DND-41 (cell line): ENCODE data around the gene ASIP.
"Not testable (repeated sequence)": the region's sequence is repeated elsewhere in the genome, so short reads cannot be mapped to it uniquely, and the experiment has no call there.

Source experiments
- EZH2 ChIP-seq: IDR thresholded peaks from 3 replicates; pipeline ENCODE4 v1.6.1; 2012; ENCODE audit warnings: borderline replicate concordance, low read depth, mild to moderate bottlenecking, moderate library complexity, low read length, inconsistent platforms; ENCODE audit not compliant: severe bottlenecking
- TF ChIP-seq, protein P1 (sequence below): IDR thresholded peaks from 2 replicates; pipeline ENCODE4 v1.5.1; 2012; ENCODE audit warnings: borderline replicate concordance, low read length, moderate library complexity, mild to moderate bottlenecking; ENCODE audit not compliant: poor library complexity, severe bottlenecking; ENCODE audit errors: extremely low read depth

DNA sequence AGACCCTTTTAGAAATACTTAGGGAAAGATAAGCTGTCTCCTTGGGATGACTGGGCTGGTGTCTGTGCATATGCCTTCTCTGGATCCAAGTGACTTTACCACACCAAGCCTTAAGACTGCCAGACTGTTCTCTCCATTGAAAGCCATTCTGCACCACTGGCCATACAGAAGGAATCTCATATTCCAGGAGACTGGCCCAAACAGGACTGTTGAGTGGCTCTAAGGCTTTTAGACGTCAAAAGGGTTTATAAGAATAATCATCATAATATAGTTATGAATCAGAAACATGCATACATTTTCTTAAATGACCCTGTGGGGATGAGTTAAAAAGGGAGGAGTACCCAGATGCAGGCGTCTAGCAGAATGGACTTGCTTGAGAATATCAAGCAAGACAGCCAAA lies 17.0 kb upstream of the ASIP start:
- TF ChIP-seq, protein P1, sequence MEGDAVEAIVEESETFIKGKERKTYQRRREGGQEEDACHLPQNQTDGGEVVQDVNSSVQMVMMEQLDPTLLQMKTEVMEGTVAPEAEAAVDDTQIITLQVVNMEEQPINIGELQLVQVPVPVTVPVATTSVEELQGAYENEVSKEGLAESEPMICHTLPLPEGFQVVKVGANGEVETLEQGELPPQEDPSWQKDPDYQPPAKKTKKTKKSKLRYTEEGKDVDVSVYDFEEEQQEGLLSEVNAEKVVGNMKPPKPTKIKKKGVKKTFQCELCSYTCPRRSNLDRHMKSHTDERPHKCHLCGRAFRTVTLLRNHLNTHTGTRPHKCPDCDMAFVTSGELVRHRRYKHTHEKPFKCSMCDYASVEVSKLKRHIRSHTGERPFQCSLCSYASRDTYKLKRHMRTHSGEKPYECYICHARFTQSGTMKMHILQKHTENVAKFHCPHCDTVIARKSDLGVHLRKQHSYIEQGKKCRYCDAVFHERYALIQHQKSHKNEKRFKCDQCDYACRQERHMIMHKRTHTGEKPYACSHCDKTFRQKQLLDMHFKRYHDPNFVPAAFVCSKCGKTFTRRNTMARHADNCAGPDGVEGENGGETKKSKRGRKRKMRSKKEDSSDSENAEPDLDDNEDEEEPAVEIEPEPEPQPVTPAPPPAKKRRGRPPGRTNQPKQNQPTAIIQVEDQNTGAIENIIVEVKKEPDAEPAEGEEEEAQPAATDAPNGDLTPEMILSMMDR = not testable (repeated sequence)
- not testable (repeated sequence) for TF ChIP-seq EZH2
